ENCODE results near the gene NOTCH1.

DNA sequence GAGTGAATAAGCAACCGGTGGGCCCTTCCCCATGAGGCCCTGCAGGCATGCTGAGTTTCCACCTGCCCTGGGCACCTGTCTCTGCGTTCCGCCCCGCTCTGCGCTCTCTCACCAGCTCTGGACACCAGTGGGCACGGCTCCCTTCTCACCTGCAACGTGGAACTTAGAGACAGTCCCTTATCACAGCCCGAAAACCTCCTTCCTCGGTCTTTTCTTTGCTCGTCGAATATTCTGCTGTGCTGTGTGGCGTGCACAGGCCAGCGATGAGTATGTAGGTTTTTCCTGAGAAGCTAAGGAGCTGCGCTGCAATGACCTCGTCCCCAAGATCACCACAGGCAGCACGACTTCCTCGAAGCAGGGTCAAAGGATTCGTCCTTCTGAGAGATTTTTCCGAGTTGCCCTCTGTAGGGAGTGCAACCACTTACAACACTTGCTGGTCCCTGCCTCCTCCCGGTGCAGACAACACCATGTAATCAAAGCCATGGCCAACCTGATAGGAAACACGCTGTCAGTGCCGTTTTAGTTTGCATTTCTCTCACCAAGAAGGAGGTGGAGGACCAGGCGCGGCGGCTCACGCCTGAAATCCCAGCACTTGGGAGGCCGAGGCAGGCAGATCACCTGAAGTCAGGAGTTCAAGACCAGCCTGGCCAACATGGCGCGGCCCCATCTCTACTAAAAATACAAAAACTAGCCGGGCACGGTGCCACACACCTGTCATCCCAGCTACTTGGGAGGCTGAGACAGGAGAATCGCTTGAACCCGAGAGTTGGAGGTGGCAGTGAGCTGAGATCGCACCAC lies 27.2 kb upstream of the NOTCH1 start:
- TF ChIP-seq POLR2A (IDR thresholded peaks at IDR 0.05; ENCODE audit: low read length) (no peak), GATA1 (IDR thresholded peaks at IDR 0.05; ENCODE audit: low read depth, low read length) (no peak)

Data from erythroblast (primary cell).